ENCODE results near the gene LMO4.

GRCh38 chr1:87389011-87389410, 60.3 kb downstream of the LMO4 start:
- TF ChIP-seq EZH2 (IDR thresholded peaks at IDR 0.05) (no peak), POLR2AphosphoS5 (IDR thresholded peaks at IDR 0.05; ENCODE audit: borderline replicate concordance, low read depth, low read length) (no peak), FOXP2 (optimal IDR thresholded peaks at IDR 0.05; ENCODE audit: control extremely low read depth, extremely low read length, insufficient read depth) (no peak)

Data from SK-N-MC (cell line).